GM12872 (cell line): ENCODE measurements around the gene LINC00632.

ENCODE experiments used
- TF ChIP-seq, protein P1 (sequence below): IDR thresholded peaks from 3 replicates; pipeline ENCODE4 v1.5.1; 2011; ENCODE audit warnings: low read depth, mild to moderate bottlenecking, low read length, moderate library complexity; ENCODE audit not compliant: insufficient read depth

Gene LINC00632

DNA sequence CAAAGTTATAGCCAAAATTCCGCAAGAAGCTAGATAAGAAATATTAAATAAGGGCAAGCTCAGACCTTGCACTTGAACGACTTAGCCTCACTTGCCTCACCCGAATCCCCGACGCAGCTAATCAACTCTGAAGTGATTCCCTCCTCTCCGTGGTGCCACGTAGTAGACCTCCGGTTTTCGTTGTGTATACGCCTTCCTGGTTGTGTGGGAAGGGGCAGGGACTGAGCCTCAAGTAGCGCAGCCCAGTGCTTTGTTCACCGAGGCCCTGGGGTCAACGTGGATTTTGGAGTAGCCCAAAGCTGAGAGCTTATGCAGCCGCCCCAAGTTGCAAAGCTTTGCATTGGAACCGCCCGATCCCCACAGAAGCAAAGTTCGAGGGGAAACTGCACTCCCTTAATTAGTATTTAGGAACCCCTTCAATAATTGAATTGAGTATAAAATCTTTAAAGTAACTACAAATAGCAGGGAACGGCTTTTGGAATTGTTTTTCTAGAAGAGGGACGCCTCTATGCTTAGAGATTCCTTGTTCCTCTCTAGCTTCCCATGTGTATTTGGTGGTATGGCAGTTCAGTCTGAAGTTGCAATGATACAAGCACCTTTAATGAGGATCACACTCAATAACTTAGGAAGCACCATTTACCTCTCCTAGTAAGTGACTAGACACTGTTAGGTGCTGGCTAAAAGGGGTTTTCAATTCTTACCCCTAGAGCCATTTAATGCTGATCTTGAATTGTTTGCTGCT lies 55.7 kb downstream of the LINC00632 start:
- TF ChIP-seq, protein P1, sequence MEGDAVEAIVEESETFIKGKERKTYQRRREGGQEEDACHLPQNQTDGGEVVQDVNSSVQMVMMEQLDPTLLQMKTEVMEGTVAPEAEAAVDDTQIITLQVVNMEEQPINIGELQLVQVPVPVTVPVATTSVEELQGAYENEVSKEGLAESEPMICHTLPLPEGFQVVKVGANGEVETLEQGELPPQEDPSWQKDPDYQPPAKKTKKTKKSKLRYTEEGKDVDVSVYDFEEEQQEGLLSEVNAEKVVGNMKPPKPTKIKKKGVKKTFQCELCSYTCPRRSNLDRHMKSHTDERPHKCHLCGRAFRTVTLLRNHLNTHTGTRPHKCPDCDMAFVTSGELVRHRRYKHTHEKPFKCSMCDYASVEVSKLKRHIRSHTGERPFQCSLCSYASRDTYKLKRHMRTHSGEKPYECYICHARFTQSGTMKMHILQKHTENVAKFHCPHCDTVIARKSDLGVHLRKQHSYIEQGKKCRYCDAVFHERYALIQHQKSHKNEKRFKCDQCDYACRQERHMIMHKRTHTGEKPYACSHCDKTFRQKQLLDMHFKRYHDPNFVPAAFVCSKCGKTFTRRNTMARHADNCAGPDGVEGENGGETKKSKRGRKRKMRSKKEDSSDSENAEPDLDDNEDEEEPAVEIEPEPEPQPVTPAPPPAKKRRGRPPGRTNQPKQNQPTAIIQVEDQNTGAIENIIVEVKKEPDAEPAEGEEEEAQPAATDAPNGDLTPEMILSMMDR, result no peak

DNA sequence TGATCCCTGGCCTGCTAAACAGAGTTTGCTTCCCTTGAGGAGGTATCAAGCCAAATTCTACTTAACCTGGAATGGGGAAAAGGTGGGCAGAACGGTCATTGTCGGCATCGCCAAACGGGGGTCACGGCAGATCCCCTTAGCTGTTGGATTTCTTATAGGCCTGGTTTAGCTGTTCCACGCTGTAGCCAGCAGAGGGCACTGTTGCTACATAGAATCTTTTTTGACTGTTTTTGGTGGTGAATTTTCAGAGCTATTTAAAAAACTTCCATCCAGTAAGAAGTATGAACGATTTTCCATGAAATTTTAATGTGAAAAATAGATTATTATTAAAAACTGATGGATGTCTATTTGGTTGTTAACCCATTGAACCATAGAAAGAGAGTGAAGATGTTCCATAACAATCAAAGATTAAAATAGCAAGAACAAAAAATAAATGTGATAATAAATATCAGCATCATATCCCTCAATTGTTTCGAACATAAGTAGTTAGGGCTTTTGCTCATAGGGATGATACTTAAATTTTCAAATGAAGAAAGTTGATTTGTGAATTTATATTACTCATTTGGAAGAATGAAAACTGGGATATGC lies 56.6 kb downstream of the LINC00632 start:
- TF ChIP-seq, protein P1, result peak; percentile 63

DNA sequence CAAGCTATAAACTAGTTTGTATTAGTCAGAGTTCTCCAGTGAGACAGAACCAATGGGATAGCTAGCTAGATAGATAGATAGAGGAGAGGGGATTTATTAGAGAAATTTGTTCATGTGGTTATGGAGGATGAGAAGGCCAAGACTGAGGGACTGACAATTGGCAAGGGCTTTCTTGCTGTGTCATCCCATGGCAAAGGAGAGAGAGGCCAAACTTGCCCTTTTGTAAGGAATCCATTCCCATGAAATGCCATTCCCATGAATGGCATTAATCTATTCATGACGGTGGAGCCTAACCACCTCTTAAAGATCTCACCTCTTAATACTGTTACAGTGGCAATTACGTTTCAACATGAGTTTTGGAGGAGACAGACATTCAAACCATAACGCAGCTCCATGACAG lies 58.1 kb downstream of the LINC00632 start:
- TF ChIP-seq, protein P1, result no peak

DNA sequence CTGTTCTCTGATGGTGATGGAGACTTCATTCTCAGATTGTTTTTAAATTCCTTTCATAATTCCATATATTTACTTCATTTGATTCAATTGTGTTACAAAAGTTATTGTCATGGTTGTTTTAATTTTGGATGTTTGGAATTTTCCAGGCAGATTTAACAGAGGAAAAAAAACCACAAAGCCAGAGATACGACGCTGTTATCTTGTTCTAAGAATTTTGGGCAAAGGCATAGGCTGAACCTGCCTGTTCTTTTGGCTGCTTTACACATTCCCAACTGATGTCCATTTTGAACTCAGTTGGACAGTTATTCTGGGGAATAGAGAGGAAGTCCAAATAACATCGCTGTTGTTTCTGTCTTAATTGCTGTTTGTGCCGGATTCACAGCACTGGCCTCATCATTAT lies 65.7 kb downstream of the LINC00632 start:
- TF ChIP-seq, protein P1, result no peak

DNA sequence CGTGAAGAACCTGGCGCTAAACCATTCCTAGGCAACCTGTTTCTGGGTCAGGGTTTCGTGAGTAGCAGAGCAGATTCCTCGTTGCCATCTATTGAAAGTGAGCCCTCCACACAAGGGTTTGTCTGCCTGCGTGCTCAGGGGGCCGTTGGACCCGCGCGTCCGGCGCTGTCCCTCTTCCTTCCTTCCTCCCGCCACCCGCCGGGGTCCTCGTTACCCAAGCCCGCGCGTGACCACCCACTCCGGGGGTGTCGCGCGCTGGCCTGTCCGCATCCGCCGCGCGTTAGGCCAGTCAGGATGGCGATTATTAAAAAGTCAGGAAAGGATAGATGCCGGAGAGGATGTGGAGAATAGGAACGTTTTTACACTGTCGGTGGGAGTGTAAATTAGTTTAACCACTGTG lies 66.8 kb downstream of the LINC00632 start:
- TF ChIP-seq, protein P1, result no peak

DNA sequence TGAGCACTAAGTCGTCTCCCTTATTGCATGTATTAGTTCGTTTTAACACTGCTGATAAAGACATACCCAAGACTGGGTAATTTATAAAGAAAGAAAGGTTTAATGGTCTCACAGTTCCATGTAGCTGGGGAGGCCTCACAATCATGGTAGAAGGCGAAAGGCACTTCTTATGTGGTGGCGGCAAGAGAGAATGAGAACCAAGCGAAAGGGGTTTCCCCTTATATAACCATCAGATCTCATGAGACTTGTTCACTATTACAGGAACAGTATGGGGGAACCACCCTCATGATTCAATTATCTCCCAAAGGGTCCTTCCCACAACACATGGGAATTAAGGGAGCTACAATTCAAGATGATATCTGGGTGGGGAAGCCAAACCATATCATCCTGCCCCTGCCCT lies 85.1 kb downstream of the LINC00632 start:
- TF ChIP-seq, protein P1, result no peak

DNA sequence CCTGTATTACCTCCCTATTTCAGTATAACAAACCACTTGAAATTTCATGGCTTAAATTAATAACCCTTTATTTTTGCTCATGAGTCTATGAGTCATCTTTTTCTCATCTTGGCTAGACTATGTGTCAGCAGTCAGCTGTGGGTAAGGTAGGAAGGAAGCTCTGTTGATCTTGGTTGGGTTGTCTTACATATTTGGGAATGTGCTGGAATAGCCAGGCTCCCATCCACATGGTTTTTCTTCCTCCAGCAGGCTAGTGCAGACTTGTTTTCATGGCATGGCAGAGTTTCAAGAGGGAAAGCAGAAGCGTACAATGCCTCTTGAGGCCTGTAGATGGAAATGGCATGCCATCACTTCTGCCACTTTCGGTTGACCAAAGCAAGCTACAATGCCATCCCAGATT lies 89.7 kb downstream of the LINC00632 start:
- TF ChIP-seq, protein P1, result no peak
